Stomach smooth muscle (tissue), 2 donors: ENCODE data around the gene PDE4C.

ENCODE experiments used
- H3K27ac ChIP-seq: one replicate; pipeline ENCODE4 v1.7.0; 2013; ENCODE audit warnings: mild to moderate bottlenecking, low read length, inconsistent platforms
- H3K27me3 ChIP-seq, 2 donors: one replicate each; pipeline ENCODE4 v1.7.0; 2013; ENCODE audit warnings: low read length in 2 of 2; ENCODE audit not compliant: insufficient read depth in 2 of 2, control insufficient read depth in 1 of 2
- H3K36me3 ChIP-seq, 2 donors: one replicate each; pipeline ENCODE4 v1.7.0; 2013; ENCODE audit warnings: low read length in 2 of 2; ENCODE audit not compliant: control insufficient read depth in 2 of 2, insufficient read depth in 2 of 2
- H3K4me1 ChIP-seq: one replicate; pipeline ENCODE4 v1.7.0; 2013; ENCODE audit warnings: low read length; ENCODE audit not compliant: control insufficient read depth, insufficient read depth
- H3K4me3 ChIP-seq, 2 donors: one replicate each; pipeline ENCODE4 v1.7.0; 2013; ENCODE audit warnings: low read length in 2 of 2
- H3K9ac ChIP-seq, 2 donors: one replicate each; pipeline ENCODE4 v1.7.0; 2013; ENCODE audit warnings: low read length in 2 of 2, mild to moderate bottlenecking in 1 of 2
- H3K9me3 ChIP-seq, 2 donors: one replicate each; pipeline ENCODE4 v1.7.0; 2013; ENCODE audit warnings: low read length in 2 of 2; ENCODE audit not compliant: control insufficient read depth in 2 of 2
- donor health status: healthy.
- donor health status: Pancreatic carcinoma.

The PDE4C gene

DNA sequence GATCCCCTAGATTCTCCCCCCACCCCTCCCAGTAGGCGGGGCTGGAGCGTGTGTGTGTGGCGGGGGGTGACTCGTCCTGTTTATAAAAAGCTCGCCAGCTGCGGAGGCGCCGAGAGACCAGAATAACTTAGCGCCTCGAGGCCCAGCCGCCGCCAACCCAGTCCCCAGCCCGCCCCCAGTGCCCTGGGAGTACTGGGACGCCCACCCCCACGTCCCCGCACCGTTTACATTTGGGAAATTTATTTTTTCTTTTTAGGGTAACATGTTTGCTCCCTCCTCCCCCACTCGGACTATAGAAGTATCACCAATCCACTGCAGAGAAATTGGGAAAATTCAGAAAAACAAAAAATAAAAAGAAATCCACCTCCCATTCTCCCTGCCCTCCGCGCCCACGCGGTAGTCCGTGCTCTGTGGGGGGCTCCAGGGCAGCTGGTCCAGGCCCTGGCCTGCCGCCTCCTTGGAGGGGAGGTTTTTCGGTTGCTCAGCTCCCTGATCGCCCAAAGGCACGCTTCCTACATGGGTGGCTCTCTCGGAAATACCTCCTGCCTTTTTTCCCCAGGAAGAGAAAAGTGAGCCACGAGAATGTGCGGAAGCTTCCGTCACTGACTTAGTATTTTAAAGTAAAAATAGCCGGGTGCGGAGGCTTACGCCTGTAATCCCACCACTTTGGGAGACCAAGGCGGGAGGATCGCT lies 20.9 kb downstream of the PDE4C start:
- H3K9me3 ChIP-seq, result no peaks in the 10 kb centered on the region
- peaks cover 0 to 3% of the 10 kb centered on the region in 2 donors for H3K27me3 ChIP-seq
- H3K4me1 ChIP-seq, result peaks cover 33% of the 10 kb centered on the region
- peak overlapping the region; percentile 100 for H3K27ac ChIP-seq
- H3K4me3 ChIP-seq, result peak overlapping the region; percentile 78 to 80
- peak overlapping the region; percentile 86 to 97 for H3K9ac ChIP-seq
- peaks cover 0 to 7% of the 10 kb centered on the region in 2 donors for H3K36me3 ChIP-seq

DNA sequence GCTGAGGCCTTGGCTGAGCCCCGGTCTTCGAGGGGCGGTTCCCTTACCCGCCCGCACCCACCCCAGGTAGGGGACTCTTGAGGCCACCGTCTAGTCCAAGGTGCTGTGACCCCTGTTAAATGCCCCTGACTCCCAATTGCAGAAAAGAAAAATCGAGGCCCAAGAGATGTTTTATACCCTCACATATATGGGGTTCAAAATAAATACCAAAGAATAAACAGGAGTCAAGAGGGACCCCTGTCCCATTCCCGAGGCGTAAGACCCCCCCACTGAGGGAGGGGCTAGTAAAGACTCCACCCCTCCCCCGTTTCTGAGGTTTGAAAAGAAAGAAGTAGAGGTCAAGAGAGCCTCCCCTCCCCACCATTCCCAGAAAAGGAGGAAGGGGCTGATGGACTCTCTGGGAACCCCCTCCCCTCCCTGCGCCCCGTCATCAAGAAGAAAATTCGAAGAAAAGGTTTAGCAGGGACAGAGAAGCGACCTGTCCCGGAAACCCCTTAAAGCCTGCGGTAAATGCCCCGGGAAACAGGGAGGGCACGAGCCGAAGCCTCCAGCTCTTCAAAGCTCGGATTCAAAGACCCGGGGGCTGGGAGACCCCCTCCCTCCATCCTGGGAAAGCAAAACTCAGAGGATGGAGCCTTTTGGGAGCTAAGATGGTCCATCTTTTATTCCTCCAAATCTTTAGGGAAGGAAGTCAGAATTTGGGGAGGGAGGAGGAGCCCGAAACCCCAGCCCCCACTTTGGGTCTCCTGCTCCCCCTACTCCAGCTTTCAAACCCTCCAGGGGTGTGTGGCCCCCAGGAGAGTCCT lies 21.6 kb downstream of the PDE4C start:
- Histone ChIP-seq H3K9ac (peak overlapping the region; percentile 86 to 97), H3K9me3 (no peaks in the 10 kb centered on the region), H3K27me3 (peaks cover 0 to 3% of the 10 kb centered on the region in 2 donors), H3K27ac (peak overlapping the region; percentile 100), H3K36me3 (peaks cover 0 to 9% of the 10 kb centered on the region in 2 donors), H3K4me1 (peaks cover 33% of the 10 kb centered on the region), H3K4me3 (peak overlapping the region; percentile 78 to 80)

DNA sequence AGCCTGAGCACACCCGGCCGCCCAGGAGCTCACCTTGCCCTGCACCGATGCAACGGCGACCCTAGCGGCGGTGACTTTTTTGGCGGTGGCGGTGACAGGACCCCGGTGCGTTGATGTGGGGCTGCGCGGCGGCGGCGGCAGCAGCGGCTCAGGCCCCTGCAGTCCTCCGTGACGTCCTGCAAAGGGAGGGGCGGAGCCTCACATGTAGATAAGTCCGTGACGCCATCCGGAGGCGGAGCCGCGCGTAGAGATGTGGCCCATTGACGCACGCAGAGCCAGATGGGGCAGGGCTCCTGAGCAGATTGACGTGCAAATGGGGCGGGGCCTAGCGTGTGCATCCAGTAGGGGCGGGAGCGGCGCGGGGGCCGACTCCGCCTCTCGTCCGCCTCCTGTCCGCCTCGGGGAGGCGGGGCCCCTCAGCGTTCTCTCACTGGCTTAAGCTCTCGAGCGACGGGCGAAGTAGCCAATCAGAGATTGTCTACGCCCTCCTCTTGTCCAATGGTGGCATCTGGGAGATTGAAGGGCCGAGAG lies 22.3 kb downstream of the PDE4C start, which contains the start of gene RAB3A:
TSS of gene RAB3A (minus strand) at position 180 of the 531 bp plus-strand sequence. CDS start 1,302 bp downstream, outside the sequence.
- peak within 1 kb of the TSS; percentile 90 to 92 for H3K4me3 ChIP-seq
- peak within 1 kb of the TSS; percentile 100 for H3K27ac ChIP-seq
- peaks cover 0 to 3% of the 10 kb centered on the region in 2 donors for H3K27me3 ChIP-seq
- H3K9me3 ChIP-seq, result no peaks in the 10 kb centered on the region
- H3K9ac ChIP-seq, result peak within 1 kb of the TSS; percentile 86 to 97
- peaks cover 0 to 11% of the 10 kb centered on the region in 2 donors for H3K36me3 ChIP-seq
- H3K4me1 ChIP-seq, result peaks cover 33% of the 10 kb centered on the region

DNA sequence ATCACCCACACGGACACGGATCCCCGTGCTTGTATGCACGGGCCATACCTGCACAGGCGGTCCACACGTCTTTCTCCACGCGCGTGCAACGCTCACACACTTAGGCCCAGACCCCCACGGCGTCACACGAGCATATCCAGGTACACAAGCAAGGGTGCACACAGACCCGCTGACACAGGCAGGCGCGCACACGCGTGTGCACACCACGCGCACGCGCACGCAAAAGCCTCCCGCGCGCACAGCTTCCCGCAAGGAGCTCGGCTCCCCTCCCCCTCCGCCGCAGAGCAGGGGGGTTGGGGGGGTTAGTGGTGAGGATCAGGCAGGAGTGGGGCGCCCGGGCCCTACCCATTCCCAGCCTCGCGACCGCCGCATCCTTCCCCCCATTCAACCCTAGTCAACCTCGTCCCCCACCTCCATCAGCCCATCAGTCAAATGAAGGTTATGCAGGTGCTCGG lies 22.8 kb downstream of the PDE4C start:
- Histone ChIP-seq H3K4me3 (peak overlapping the region; percentile 90 to 92), H3K9ac (peak overlapping the region; percentile 47), H3K27ac (peak overlapping the region; percentile 53), H3K4me1 (peaks cover 33% of the 10 kb centered on the region), H3K9me3 (no peaks in the 10 kb centered on the region), H3K27me3 (no peaks in the 10 kb centered on the region), H3K36me3 (peaks cover 0 to 15% of the 10 kb centered on the region in 2 donors)

DNA sequence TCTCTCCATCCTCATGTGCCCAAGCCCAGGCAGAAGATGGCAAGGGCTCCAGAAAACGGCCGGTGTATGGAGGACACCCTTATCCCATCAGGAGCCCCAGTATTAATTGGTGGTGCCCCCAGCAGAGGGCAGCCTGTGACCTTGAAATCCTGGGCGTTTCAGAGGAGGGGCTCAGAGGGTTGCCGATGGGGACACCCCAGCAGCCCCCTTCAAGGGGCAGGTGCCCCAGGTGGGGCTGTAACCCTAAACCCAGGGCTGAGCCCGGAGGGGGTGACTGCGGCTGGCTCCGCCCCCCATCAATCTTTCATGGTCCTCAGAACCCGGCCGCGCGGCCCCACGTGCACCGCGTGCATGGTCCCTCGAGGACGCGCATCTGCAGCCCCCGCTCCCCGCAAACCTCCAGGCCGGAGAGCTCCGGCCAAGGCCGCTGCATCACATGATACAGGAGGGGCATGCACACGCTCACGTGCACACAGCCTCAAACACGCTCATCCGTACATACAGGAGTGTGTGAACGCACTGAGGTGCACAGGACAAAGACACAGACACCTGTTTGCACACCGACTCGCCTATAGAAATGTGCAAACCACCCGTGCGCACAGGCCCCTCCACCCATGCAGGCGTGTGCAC lies 23.3 kb downstream of the PDE4C start:
- no peak overlapping the region for H3K27ac ChIP-seq
- peaks cover 30% of the 10 kb centered on the region for H3K4me1 ChIP-seq
- H3K36me3 ChIP-seq, result peaks cover 5 to 21% of the 10 kb centered on the region in 2 donors
- peak overlapping the region; percentile 90 to 92 for H3K4me3 ChIP-seq
- H3K9me3 ChIP-seq, result no peaks in the 10 kb centered on the region
- peak overlapping the region in 1 of 2 donors; percentile 47 for H3K9ac ChIP-seq
- no peaks in the 10 kb centered on the region for H3K27me3 ChIP-seq

DNA sequence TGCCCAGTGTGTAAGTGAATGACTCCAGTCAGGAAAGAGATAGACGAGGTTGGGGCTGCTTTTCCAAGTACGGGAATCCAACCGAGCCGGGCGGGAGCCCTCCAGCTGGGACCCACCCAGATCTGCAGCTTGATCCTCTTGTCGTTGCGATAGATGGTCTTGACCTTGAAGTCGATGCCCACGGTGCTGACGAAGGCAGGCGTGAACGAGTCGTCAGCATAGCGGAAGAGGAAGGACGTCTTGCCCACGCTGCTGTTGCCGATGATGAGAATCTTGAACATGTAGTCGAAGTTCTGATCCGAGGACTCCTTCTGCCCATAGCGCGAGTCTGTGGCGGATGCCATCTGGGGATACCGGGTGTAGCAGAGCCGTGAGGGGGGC lies 23.9 kb downstream of the PDE4C start:
- Histone ChIP-seq H3K4me1 (peaks cover 30% of the 10 kb centered on the region), H3K9me3 (no peaks in the 10 kb centered on the region), H3K36me3 (peaks cover 6 to 24% of the 10 kb centered on the region in 2 donors), H3K4me3 (peak overlapping the region in 1 of 2 donors; percentile 92), H3K27me3 (no peaks in the 10 kb centered on the region), H3K27ac (no peak overlapping the region), H3K9ac (no peak overlapping the region)

DNA sequence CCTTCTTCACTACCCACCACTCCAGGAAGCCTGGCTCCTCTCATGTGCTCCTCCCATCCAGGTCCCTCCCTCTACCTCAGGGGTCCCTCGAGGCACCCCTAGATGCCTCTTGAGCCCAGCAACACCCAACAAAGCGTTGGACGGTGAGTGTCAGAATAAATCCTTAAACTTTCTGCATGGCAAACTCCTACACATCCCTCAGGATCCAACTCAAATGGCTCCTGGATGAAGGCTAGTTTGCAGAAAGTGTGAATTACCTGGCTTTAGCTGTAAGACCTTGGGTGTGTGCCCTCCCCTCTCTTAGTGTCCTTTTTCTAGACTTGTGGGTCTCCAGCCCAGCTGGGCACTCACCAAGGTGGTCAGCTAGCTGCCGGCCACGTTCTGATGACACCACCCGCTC lies 27.9 kb downstream of the PDE4C start:
- Histone ChIP-seq H3K36me3 (peaks cover 8 to 34% of the 10 kb centered on the region in 2 donors), H3K9me3 (no peaks in the 10 kb centered on the region), H3K4me1 (peaks cover 36% of the 10 kb centered on the region), H3K9ac (no peak overlapping the region), H3K4me3 (no peak overlapping the region), H3K27me3 (no peaks in the 10 kb centered on the region), H3K27ac (no peak overlapping the region)

DNA sequence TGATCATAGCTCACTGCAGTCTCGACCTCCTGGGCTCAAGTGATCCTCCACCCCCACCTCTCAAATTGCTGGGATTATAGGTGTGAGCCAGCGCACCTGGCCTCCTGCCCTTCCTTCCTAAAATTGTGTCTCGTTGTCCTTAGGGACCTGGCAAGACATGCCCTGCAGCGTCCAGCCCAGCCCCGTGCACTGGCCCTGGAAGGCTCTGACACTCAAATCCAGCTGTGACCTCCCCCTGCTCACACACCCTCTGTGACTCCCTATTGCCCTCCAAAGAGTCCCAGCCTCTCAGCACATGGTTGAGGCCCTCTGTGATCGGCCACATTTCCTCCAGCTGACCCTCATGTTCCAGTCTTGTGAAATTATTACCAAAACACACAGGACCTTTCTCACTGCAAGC lies 28.3 kb downstream of the PDE4C start:
- no peaks in the 10 kb centered on the region for H3K9me3 ChIP-seq
- H3K27ac ChIP-seq, result no peak overlapping the region
- no peak overlapping the region for H3K9ac ChIP-seq
- H3K36me3 ChIP-seq, result peaks cover 8 to 34% of the 10 kb centered on the region in 2 donors
- H3K4me1 ChIP-seq, result peaks cover 35% of the 10 kb centered on the region
- no peak overlapping the region for H3K4me3 ChIP-seq
- no peaks in the 10 kb centered on the region for H3K27me3 ChIP-seq

DNA sequence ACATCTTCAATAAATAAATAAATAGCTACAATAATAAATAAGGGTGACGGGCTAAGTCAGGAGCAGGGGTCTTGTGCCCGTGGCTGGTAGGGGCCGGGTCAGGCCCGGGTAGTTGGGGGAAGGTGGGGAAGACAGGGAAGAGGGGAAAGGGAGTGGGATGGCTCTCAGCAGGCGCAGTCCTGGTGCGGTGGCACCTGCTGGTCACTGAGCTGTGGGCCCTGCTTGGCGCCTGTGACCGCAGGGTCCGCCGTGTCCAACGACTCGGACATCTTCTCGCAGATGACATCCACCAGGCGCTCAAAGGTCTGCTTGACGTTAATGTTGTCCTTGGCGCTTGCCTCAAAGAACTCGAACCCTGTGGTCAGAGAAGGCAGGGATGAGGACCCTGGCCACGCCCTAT lies 28.9 kb downstream of the PDE4C start:
- no peaks in the 10 kb centered on the region for H3K27me3 ChIP-seq
- no peak overlapping the region for H3K9ac ChIP-seq
- H3K9me3 ChIP-seq, result no peaks in the 10 kb centered on the region
- no peak overlapping the region for H3K4me3 ChIP-seq
- H3K27ac ChIP-seq, result no peak overlapping the region
- peaks cover 29% of the 10 kb centered on the region for H3K4me1 ChIP-seq
- H3K36me3 ChIP-seq, result peaks cover 8 to 34% of the 10 kb centered on the region in 2 donors

DNA sequence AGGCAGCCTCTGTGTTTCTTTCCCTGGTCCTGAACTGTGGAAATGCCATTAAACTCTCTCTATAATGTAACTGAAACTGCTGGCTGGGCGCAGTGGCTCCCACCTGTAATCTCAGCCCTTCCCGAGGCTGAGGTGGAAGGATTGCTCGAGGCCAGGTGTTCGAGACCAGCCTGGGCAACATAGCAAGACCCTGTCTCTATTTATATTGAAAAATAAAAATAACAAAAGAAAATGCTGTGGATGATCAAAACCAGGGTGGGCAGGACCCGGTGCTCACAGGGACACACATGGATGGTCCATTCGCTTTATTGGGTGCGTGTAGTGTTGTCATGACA lies 29.8 kb downstream of the PDE4C start:
- peaks cover 31% of the 10 kb centered on the region for H3K4me1 ChIP-seq
- H3K9me3 ChIP-seq, result no peaks in the 10 kb centered on the region
- H3K9ac ChIP-seq, result no peak overlapping the region
- no peak overlapping the region for H3K4me3 ChIP-seq
- peaks cover 8 to 30% of the 10 kb centered on the region in 2 donors for H3K36me3 ChIP-seq
- no peak overlapping the region for H3K27ac ChIP-seq
- H3K27me3 ChIP-seq, result no peaks in the 10 kb centered on the region
